GM23248 (cell line): ENCODE measurements around the gene TMEM132A. TPM values are rescaled to one million over a fixed set of nuclear protein-coding genes. Genes with fewer than 3 reads are reported as not detected.

ENCODE experiments used
- DNase-seq: peaks from one replicate; pipeline ENCODE4 v3.0.0-alpha.2; 2015
- H2AFZ ChIP-seq: fragments of 200-600 bp; sonication (generic); 2 replicates; pipeline ENCODE4 v1.6.1; 2016; ENCODE audit warnings: antibody characterized with exemption
- H3F3A ChIP-seq: fragments of 200-600 bp; sonication (generic); 2 replicates; pipeline ENCODE4 v1.6.1; 2016; ENCODE audit warnings: mild to moderate bottlenecking, antibody characterized with exemption, mixed run types; ENCODE audit not compliant: insufficient read depth
- H3K27ac ChIP-seq: fragments of 200-600 bp; sonication (generic); 2 replicates; pipeline ENCODE4 v1.5.1; 2016; ENCODE audit warnings: mild to moderate bottlenecking
- H3K27me3 ChIP-seq: fragments of 200-600 bp; sonication (generic); replicated peaks from 2 replicates; pipeline ENCODE4 v1.6.1; 2016; ENCODE audit warnings: mild to moderate bottlenecking; ENCODE audit not compliant: insufficient read depth
- H3K36me3 ChIP-seq: fragments of 200-600 bp; sonication (generic); 2 replicates; pipeline ENCODE4 v1.6.1; 2016; ENCODE audit warnings: low read depth, mild to moderate bottlenecking
- H3K4me1 ChIP-seq: fragments of 200-600 bp; sonication (generic); 2 replicates; pipeline ENCODE4 v1.6.1; 2016; ENCODE audit warnings: mild to moderate bottlenecking; ENCODE audit not compliant: insufficient read depth
- H3K4me2 ChIP-seq: fragments of 200-600 bp; sonication (generic); one replicate; pipeline ENCODE4 v1.6.1; 2016; ENCODE audit warnings: mild to moderate bottlenecking; ENCODE audit not compliant: unreplicated experiment
- H3K4me3 ChIP-seq: fragments of 200-600 bp; sonication (generic); 2 replicates; pipeline ENCODE4 v1.5.1; 2016; ENCODE audit warnings: mild to moderate bottlenecking
- H3K79me2 ChIP-seq: fragments of 200-600 bp; sonication (generic); 2 replicates; pipeline ENCODE4 v1.6.1; 2016; ENCODE audit warnings: mild to moderate bottlenecking; ENCODE audit not compliant: insufficient read depth
- H3K9ac ChIP-seq: fragments of 200-600 bp; sonication (generic); 2 replicates; pipeline ENCODE4 v1.6.1; 2016; ENCODE audit warnings: mild to moderate bottlenecking
- H3K9me2 ChIP-seq: fragments of 200-600 bp; sonication (generic); 2 replicates; pipeline ENCODE4 v1.6.1; 2016; ENCODE audit warnings: mixed run types, mild to moderate bottlenecking, moderate library complexity; ENCODE audit not compliant: insufficient read depth
- H3K9me3 ChIP-seq: fragments of 200-600 bp; sonication (generic); one replicate; pipeline ENCODE4 v1.6.1; 2017; ENCODE audit warnings: low read depth
- H4K20me1 ChIP-seq: fragments of 200-600 bp; sonication (generic); 2 replicates; pipeline ENCODE4 v1.6.0; 2016; ENCODE audit not compliant: insufficient read depth
- EZH2 ChIP-seq: fragments of 200-600 bp; sonication (generic); IDR thresholded peaks from 2 replicates; pipeline ENCODE4 v1.6.1; 2018; ENCODE audit warnings: antibody characterized with exemption, mild to moderate bottlenecking; ENCODE audit not compliant: insufficient read depth, poor library complexity, severe bottlenecking
- EZH2phosphoT487 ChIP-seq: fragments of 200-600 bp; sonication (generic); IDR thresholded peaks from 2 replicates; pipeline ENCODE4 v1.6.1; 2018; ENCODE audit warnings: antibody characterized with exemption, moderate library complexity, mild to moderate bottlenecking, low read depth; ENCODE audit not compliant: insufficient read depth
- WGBS, 2 experiments: methylation state at CpG; one replicate each; pipeline ENCODE4 v1.1.6; 2015 to 2017; ENCODE audit warnings: low lambda C conversion rate in 2 of 2, low coverage in 1 of 2; ENCODE audit errors: missing lambda C conversion rate in 2 of 2; 5-methylcytosine and 5-hydroxymethylcytosine counted together
- in situ Hi-C: fragments of 300-500 bp; cut with MboI; formaldehyde crosslinking; loops from 2 replicates; pipeline ENCODE4 v1.15.0; 2020
- polyA plus RNA-seq: library from polyadenylated mRNA; unstranded; fragments of >200 nt; fragmentation: Nextera tagmentation; extraction: Ambion mirVana; gene quantifications from 2 replicates; pipeline ENCODE4 v1.2.1, GENCODE V29; 2016
- total RNA-seq: library from RNA; depleted of rRNA; stranded (reverse); fragments of >200 nt; shearing (Covaris generic); gene quantifications from 2 replicates; pipeline ENCODE4 v1.2.3, GENCODE V29; 2014

Gene TMEM132A
- total and polyA plus RNA-seq, 2 experiments from 2014 or later: 10.1 to 28.2 TPM

DNA sequence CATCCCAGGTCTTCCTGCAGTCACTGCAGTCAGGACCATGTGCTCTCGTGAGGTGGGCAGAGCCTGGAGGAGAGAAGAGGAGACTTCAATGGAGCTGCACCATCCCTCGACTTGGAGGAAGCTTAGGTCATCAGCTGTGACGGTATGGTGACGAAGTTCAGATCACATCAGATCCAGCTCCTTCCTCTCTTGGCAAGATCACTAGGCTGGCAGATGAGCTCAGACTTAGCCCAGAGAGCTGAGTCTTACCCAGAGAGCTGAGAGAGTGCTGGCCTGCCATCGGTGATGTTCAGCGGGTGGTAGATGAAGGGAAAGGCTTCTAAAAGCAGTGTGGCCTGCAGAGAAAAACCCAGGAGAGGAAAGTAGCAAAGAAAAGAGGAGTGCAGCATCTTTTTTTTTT is 29.5 kb downstream of the TMEM132A start:
- 81 to 86% methylated on average over 6 of the region's 6 CpGs for WGBS, 2 experiments
- no peaks in the 10 kb centered on the region for H3K4me1 ChIP-seq
- no peaks in the 10 kb centered on the region for H4K20me1 ChIP-seq
- H3K79me2 ChIP-seq: no peaks in the 10 kb centered on the region
- DNase-seq: peak; percentile 30
- no peak overlapping the region for H3K27ac ChIP-seq
- no peak overlapping the region for H3K4me2 ChIP-seq
- H3F3A ChIP-seq: no peaks in the 10 kb centered on the region
- no peak overlapping the region for H2AFZ ChIP-seq
- in situ Hi-C loops: no loop called here
- H3K27me3 ChIP-seq: no peaks in the 10 kb centered on the region
- H3K4me3 ChIP-seq: no peak overlapping the region
- H3K36me3 ChIP-seq: no peaks in the 10 kb centered on the region
- no peaks in the 10 kb centered on the region for H3K9me2 ChIP-seq
- H3K9ac ChIP-seq: no peak overlapping the region
- TF ChIP-seq EZH2phosphoT487: no peak
- TF ChIP-seq EZH2: no peak
- H3K9me3 ChIP-seq: no peaks in the 10 kb centered on the region

DNA sequence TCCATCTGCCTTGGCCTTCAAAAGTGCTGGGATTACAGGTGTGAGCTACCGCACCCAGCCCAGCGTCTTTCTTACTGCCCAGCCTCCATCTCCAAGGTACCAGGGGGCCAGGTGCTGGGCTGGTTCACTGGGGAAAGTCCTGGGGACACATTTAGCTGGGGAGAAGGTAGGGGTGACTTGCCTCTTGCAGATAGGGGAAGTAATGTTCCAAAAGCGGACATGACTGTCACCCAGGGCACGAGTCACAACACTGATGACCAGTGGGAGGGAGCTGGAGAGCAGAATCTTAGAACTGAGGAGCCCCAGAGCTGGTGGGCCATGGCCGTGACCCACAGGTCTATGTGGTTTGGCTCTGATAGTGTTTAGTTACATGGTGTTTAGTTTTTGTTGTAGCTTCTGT is 30.2 kb downstream of the TMEM132A start:
- H3K27ac ChIP-seq: no peak overlapping the region
- H3K27me3 ChIP-seq: no peaks in the 10 kb centered on the region
- no peak overlapping the region for H3K4me3 ChIP-seq
- in situ Hi-C loops: no loop called here
- H3K4me2 ChIP-seq: no peak overlapping the region
- H3K9ac ChIP-seq: no peak overlapping the region
- no peaks in the 10 kb centered on the region for H3K4me1 ChIP-seq
- no peaks in the 10 kb centered on the region for H4K20me1 ChIP-seq
- H3K9me3 ChIP-seq: no peaks in the 10 kb centered on the region
- no peaks in the 10 kb centered on the region for H3K9me2 ChIP-seq
- no peaks in the 10 kb centered on the region for H3K36me3 ChIP-seq
- no peaks in the 10 kb centered on the region for H3F3A ChIP-seq
- DNase-seq: no peak
- no peak overlapping the region for H2AFZ ChIP-seq
- 75 to 84% methylated on average over 5 of the region's 5 CpGs for WGBS, 2 experiments
- H3K79me2 ChIP-seq: no peaks in the 10 kb centered on the region
- TF ChIP-seq EZH2phosphoT487 (no peak), EZH2 (no peak)

DNA sequence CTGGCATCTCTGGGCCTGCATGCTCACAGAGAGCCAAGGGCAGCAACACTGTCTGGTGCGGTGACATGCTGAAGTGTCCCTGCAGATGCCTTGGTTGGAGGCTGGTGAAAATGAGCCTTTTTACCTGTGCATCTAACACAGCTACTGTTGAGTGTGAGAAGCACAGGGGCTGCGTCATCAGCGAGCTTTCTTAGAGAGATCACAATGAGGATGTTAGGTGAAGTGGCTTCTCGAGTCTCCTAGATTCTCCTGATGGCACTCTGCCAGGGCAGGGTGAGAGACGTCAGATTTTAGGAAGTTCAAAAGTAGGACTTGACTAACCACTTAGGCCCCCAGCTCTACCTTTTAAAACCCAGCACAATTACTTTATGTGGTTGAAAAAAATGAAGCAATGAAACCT is 31.3 kb downstream of the TMEM132A start:
- no peak for DNase-seq
- in situ Hi-C loops: no loop called here
- 69 to 72% methylated on average over 5 of the region's 5 CpGs for WGBS, 2 experiments
- no peak overlapping the region for H2AFZ ChIP-seq
- H3K4me2 ChIP-seq: no peak overlapping the region
- no peak overlapping the region for H3K27ac ChIP-seq
- H3K36me3 ChIP-seq: no peaks in the 10 kb centered on the region
- H3K27me3 ChIP-seq: peaks cover 10% of the 10 kb centered on the region; the same call in 1 of the 2 replicates
- H3K79me2 ChIP-seq: no peaks in the 10 kb centered on the region
- TF ChIP-seq EZH2phosphoT487 (no peak), EZH2 (no peak)
- no peaks in the 10 kb centered on the region for H3K9me2 ChIP-seq
- H4K20me1 ChIP-seq: no peaks in the 10 kb centered on the region
- no peak overlapping the region for H3K9ac ChIP-seq
- H3K4me1 ChIP-seq: no peaks in the 10 kb centered on the region
- no peaks in the 10 kb centered on the region for H3F3A ChIP-seq
- no peak overlapping the region for H3K4me3 ChIP-seq
- H3K9me3 ChIP-seq: no peaks in the 10 kb centered on the region

DNA sequence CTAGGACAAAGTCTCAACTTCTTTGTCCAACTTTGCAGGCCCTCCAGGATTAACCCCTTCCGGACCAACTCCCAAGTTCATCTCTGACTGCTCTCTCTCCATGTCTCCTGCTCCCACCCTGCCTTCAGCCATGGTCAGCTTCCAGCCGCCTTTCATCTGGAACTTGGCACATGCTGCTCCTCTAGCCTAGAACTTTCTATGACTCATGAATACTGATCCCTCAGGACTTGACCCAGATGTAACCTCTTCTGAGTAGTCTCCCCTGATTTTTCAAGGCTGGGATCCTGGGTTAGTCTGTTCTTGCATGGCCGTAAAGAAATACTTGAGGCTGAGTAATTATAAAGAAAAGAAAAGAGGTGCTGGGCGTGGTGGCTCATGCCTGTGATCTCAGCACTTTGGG is 32.9 kb downstream of the TMEM132A start:
- no peaks in the 10 kb centered on the region for H3K36me3 ChIP-seq
- no peak overlapping the region for H3K9ac ChIP-seq
- H3K9me2 ChIP-seq: no peaks in the 10 kb centered on the region
- peak; percentile 25 for DNase-seq
- H3K4me3 ChIP-seq: no peak overlapping the region
- no peak overlapping the region for H3K4me2 ChIP-seq
- in situ Hi-C loops: no loop called here
- no peaks in the 10 kb centered on the region for H3K9me3 ChIP-seq
- TF ChIP-seq EZH2 (no peak), EZH2phosphoT487 (no peak)
- H4K20me1 ChIP-seq: no peaks in the 10 kb centered on the region
- H2AFZ ChIP-seq: no peak overlapping the region
- H3K4me1 ChIP-seq: no peaks in the 10 kb centered on the region
- 74 to 79% methylated on average over 4 of the region's 4 CpGs for WGBS, 2 experiments
- no peaks in the 10 kb centered on the region for H3F3A ChIP-seq
- H3K79me2 ChIP-seq: no peaks in the 10 kb centered on the region
- peaks cover 20% of the 10 kb centered on the region for H3K27me3 ChIP-seq
- no peak overlapping the region for H3K27ac ChIP-seq

DNA sequence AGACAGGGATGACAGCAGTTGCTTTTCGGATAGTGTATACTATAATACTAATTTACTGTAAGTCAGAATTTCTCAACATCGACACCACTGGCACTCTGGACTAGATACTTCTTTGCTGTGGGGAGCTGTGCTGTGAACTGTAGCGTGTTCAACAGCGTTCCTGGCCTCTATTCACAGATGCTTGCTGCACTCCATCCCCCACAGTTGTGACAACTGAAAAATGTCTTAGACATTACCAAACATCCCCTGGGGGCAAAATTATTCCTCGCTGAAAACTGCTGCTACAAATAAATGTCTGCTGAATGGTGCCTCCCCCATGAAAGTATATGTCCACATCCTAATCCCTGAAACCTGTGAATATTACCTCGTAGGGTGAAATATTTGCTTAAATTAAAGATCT is 35.2 kb downstream of the TMEM132A start:
- no peak overlapping the region for H3K4me3 ChIP-seq
- in situ Hi-C loops: no loop called here
- H3K27me3 ChIP-seq: peaks cover 30% of the 10 kb centered on the region
- H3F3A ChIP-seq: no peaks in the 10 kb centered on the region
- H3K9me3 ChIP-seq: no peaks in the 10 kb centered on the region
- H3K9ac ChIP-seq: no peak overlapping the region
- DNase-seq: no peak
- H3K36me3 ChIP-seq: no peaks in the 10 kb centered on the region
- no peaks in the 10 kb centered on the region for H3K9me2 ChIP-seq
- H3K79me2 ChIP-seq: no peaks in the 10 kb centered on the region
- H4K20me1 ChIP-seq: no peaks in the 10 kb centered on the region
- no peak overlapping the region for H3K4me2 ChIP-seq
- no peaks in the 10 kb centered on the region for H3K4me1 ChIP-seq
- TF ChIP-seq EZH2phosphoT487: no peak
- no peak for TF ChIP-seq EZH2
- 60 to 63% methylated on average over 6 of the region's 6 CpGs for WGBS, 2 experiments
- H2AFZ ChIP-seq: no peak overlapping the region
- no peak overlapping the region for H3K27ac ChIP-seq
